ENCODE results near the gene DNAJB6. TPM values are rescaled to one million over a fixed set of nuclear protein-coding genes. Genes with fewer than 3 reads are reported as not detected.

DNAJB6 gene
- total RNA-seq, 1 experiment from 2014 or later, result 201 TPM

GRCh38 chr7:157392256-157393037, 55.6 kb downstream of the DNAJB6 start:
- ChIA-PET CTCF (no interaction called here), POLR2A (no interaction called here)
- no peak overlapping the region for H3K27ac ChIP-seq (ENCODE audit: low read length)
- no peaks in the 10 kb centered on the region for H3K27me3 ChIP-seq (ENCODE audit: control insufficient read depth, insufficient read depth, low read length)
- DNase-seq (ENCODE audit: low read depth, low spot score) (no peak), ATAC-seq (no peak)
- H3K4me3 ChIP-seq (ENCODE audit: low read depth in 2 of 2, low read length in 2 of 2), result no peak overlapping the region
- BruUV-seq (replicated peaks), result no TSS peak
- peaks cover 14% of the 10 kb centered on the region for H3K36me3 ChIP-seq (ENCODE audit: control insufficient read depth, insufficient read depth, low read length)
- intact Hi-C loops (cut with micrococcal nuclease; ENCODE audit: unreplicated experiment) (no loop called here), in situ Hi-C loops (cut with HindIII; ENCODE audit: low pct_unique_long_range_greater_than_20kb, low sequenced_read_pairs) (no loop called here)
- no peak for TF ChIP-seq TCF7L2 (IDR thresholded peaks at IDR 0.05; ENCODE audit: low read depth, low read length)
- TF ChIP-seq POLR2AphosphoS5 (IDR thresholded peaks at IDR 0.05; ENCODE audit: low read depth, low read length), result no peak
- TF ChIP-seq SIN3A (IDR thresholded peaks at IDR 0.05; ENCODE audit: borderline replicate concordance, insufficient read depth, low read depth, low read length), result no peak
- TF ChIP-seq REST (IDR thresholded peaks at IDR 0.05; ENCODE audit: insufficient read depth in 1 of 2, low read depth in 2 of 2, low read length in 1 of 2), result no peak
- TF ChIP-seq CTCF (IDR thresholded peaks at IDR 0.05), result no peak
- H3K9me3 ChIP-seq (ENCODE audit: control insufficient read depth, insufficient read depth, low read depth, low read length), result no peaks in the 10 kb centered on the region
- peaks cover 7% of the 10 kb centered on the region; the same call in 1 of the 2 replicates for H3K4me1 ChIP-seq (ENCODE audit: control insufficient read depth, insufficient read depth, low read length)

GRCh38 chr7:157394246-157395191, 57.7 kb downstream of the DNAJB6 start:
- no peaks in the 10 kb centered on the region for H3K9me3 ChIP-seq (ENCODE audit: control insufficient read depth, insufficient read depth, low read depth, low read length)
- H3K4me3 ChIP-seq (ENCODE audit: low read depth in 2 of 2, low read length in 2 of 2), result no peak overlapping the region
- POLR2A ChIA-PET, result no interaction called here
- in situ Hi-C loops (cut with HindIII; ENCODE audit: low pct_unique_long_range_greater_than_20kb, low sequenced_read_pairs) (no loop called here), intact Hi-C loops (cut with micrococcal nuclease; ENCODE audit: unreplicated experiment) (no loop called here)
- H3K36me3 ChIP-seq (ENCODE audit: control insufficient read depth, insufficient read depth, low read length), result peaks cover 5% of the 10 kb centered on the region; the same call in 1 of the 2 replicates
- peaks cover 10% of the 10 kb centered on the region; the same call in 1 of the 2 replicates for H3K4me1 ChIP-seq (ENCODE audit: control insufficient read depth, insufficient read depth, low read length)
- no peak overlapping the region for H3K27ac ChIP-seq (ENCODE audit: low read length)
- no peaks in the 10 kb centered on the region for H3K27me3 ChIP-seq (ENCODE audit: control insufficient read depth, insufficient read depth, low read length)
- no TSS peak for BruUV-seq (replicated peaks)
- TF ChIP-seq TCF7L2 (IDR thresholded peaks at IDR 0.05; ENCODE audit: low read depth, low read length) (no peak), CTCF (IDR thresholded peaks at IDR 0.05) (no peak), SIN3A (IDR thresholded peaks at IDR 0.05; ENCODE audit: borderline replicate concordance, insufficient read depth, low read depth, low read length) (no peak), REST (IDR thresholded peaks at IDR 0.05; ENCODE audit: insufficient read depth in 1 of 2, low read depth in 2 of 2, low read length in 1 of 2) (no peak), POLR2AphosphoS5 (IDR thresholded peaks at IDR 0.05; ENCODE audit: low read depth, low read length) (no peak)
- DNase-seq (ENCODE audit: low read depth, low spot score) (no peak), ATAC-seq (no peak)
- CTCF ChIA-PET, result interaction anchor here (0.6 to 0.7 kb wide), 3 partner anchors 11 to 1583 kb away, joined by 3 to 5 read pairs (median 4); no protein-coding TSS in a partner anchor
